ENCODE measurements around the gene ANAPC2.

The ANAPC2 gene

GRCh38 chr9:137174722-137175293 is 13.6 kb downstream of the ANAPC2 start:
- no peak for DNase-seq (ENCODE audit: low spot score)

- DNase-seq (ENCODE audit: low spot score): no peak
Observed at GRCh38 chr9:137173796-137174664, 14.3 kb downstream of the ANAPC2 start.

GRCh38 chr9:137172901-137173795 is 15.2 kb downstream of the ANAPC2 start:
- no peak for DNase-seq (ENCODE audit: low spot score)

GRCh38 chr9:137171149-137171900 is 17.0 kb downstream of the ANAPC2 start:
- no peak for DNase-seq (ENCODE audit: low spot score)

- no peak for DNase-seq (ENCODE audit: low spot score)
Observed at GRCh38 chr9:137170486-137171148, 17.7 kb downstream of the ANAPC2 start.

GRCh38 chr9:137169896-137170358 is 18.4 kb downstream of the ANAPC2 start, which contains the start of gene LRRC26:
TSS of gene LRRC26 (minus strand) at chr9:137170051. CDS start at chr9:137169943, 108 bp downstream.
- no peak for DNase-seq (ENCODE audit: low spot score)

GRCh38 chr9:137168904-137169856 is 19.2 kb downstream of the ANAPC2 start:
- DNase-seq (ENCODE audit: low spot score): no peak

GRCh38 chr9:137168573-137168903 is 19.8 kb downstream of the ANAPC2 start:
- no peak for DNase-seq (ENCODE audit: low spot score)

- no peak for DNase-seq (ENCODE audit: low spot score)
Observed at GRCh38 chr9:137167747-137168572, 20.4 kb downstream of the ANAPC2 start.

- DNase-seq (ENCODE audit: low spot score): no peak
Observed at GRCh38 chr9:137167277-137167746, 21.0 kb downstream of the ANAPC2 start.

GRCh38 chr9:137166380-137167229 is 21.8 kb downstream of the ANAPC2 start:
- no peak for DNase-seq (ENCODE audit: low spot score)

- no peak for DNase-seq (ENCODE audit: low spot score)
Observed at GRCh38 chr9:137165250-137165836, 23.0 kb downstream of the ANAPC2 start.

GRCh38 chr9:137164370-137165249 is 23.8 kb downstream of the ANAPC2 start:
- no peak for DNase-seq (ENCODE audit: low spot score)

- no peak for DNase-seq (ENCODE audit: low spot score)
Observed at GRCh38 chr9:137163805-137164204, 24.6 kb downstream of the ANAPC2 start.

GRCh38 chr9:137163365-137163715 is 25.0 kb downstream of the ANAPC2 start:
- no peak for DNase-seq (ENCODE audit: low spot score)

- DNase-seq (ENCODE audit: low spot score): no peak
Observed at GRCh38 chr9:137162505-137163364, 25.6 kb downstream of the ANAPC2 start.
